NCI-H345 treated with DMSO at 0.1 percent for 48 hours (cell line): Measurements from ENCODE around the gene GCNT4.

Source experiments
- DNase-seq: peaks from one replicate; lab custom pipeline; 2025; ENCODE audit not compliant: unreplicated experiment; lab: John Stamatoyannopoulos, UW

The GCNT4 gene

DNA sequence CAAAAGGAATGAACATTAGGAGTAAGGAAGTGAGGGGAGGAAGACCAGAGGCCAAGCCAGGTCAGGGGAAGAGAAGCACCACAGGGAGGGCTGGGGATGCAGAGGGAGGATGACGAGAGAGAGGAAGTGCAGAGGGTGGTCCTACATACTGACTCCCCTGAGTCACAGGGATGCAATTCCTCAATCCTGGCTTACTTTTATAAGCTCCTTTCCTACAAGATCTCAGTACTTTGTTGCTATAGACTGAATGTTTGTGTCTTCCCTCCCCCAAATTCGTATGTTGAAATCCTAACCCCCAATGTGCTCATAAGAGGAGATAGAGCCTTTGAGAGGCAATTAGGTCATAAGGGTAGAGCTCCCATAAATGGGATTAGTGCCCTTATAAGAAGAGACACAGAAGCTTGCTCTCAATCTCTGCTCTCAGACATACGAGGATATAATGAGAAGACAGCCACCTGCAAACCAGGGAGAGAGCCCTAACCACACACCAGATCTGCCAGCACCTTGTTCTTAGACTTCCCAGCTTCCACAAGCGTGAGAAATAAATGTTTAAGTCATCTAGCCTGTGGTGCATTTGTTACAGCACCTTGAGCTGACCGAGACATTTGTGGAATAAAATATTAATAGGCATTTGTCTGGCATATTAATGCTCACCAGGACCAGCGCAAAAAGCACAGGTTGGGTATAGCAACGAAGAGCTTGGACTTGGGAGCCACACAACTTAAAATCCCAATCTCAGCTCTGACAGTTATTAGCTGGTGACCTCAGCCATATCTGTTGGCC, 33.4 kb downstream of the GCNT4 start:
- no peak for DNase-seq

DNA sequence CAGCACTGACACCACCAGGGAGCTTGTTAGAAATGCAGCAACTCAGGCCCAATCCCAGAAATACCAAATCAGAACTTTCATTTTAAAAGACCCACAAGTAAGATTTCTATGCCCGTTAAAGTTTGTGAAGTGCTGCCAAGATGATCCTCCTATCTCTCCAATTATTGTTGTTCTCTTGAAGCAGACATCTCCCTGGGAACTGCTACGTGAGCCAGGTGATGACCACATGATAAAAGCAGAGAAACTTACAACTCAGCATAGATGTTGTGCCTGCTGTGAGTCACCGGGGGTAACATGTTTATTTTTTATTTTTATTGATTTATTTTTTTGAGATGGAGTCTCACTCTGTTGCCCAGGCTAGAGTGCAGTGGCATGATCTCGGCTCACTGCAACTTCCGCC, 34.4 kb downstream of the GCNT4 start:
- DNase-seq: no peak

DNA sequence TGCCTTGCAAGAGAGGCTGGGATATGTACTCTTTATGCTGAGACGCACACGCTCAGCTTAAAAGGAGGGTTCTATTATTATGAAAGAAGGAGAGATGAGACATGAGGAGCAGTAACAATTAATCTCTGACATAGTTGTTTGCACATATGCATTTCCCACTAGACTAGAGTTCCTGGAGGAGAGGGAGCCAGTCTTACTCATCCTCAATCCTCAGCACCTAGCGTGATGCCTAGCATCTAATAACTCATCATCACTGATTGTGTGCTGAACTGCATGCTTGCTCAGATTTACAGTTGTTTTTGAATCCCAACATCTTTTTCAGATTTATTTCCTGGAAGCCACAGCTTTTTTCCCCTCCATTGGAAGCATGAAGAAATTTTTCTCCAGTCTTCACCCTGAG, 35.5 kb downstream of the GCNT4 start:
- no peak for DNase-seq

DNA sequence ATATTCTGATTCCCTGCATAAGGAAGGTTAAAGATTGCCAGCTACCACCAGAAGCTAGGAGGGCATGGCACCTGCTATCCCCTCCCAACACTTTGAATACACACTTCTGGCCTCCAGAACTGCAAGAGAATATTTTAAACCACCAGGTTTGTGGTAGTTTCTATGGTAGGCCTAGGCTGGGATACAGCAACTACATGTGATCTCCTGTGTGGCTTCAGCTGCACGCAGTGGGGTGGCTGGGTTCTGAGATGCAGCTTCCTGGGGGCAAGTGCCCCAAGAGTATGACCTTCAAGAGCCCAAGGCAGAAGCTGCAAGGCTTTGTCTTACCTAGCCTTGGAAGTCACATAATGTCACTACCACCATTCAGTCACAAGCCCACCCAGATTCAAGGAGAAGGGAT, 39.6 kb downstream of the GCNT4 start:
- no peak for DNase-seq

DNA sequence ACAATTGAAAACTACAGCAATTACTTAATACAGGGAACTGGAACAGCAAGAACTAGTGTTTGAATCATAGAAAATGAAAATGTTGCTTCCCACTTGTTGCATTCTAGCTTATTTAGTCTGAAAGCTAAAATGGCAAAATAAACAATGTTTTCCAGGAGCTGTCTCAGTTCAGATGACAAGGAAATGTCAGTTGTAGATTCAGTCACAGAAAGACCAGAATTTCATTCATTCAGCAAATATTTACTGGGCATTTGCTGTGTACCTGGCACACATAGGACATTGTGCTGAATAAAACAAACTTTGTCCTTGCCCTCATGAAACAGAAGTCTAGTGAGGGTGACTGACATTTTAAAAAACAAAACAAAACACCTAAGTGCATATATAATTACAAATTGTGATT, 41.5 kb downstream of the GCNT4 start:
- DNase-seq: no peak

DNA sequence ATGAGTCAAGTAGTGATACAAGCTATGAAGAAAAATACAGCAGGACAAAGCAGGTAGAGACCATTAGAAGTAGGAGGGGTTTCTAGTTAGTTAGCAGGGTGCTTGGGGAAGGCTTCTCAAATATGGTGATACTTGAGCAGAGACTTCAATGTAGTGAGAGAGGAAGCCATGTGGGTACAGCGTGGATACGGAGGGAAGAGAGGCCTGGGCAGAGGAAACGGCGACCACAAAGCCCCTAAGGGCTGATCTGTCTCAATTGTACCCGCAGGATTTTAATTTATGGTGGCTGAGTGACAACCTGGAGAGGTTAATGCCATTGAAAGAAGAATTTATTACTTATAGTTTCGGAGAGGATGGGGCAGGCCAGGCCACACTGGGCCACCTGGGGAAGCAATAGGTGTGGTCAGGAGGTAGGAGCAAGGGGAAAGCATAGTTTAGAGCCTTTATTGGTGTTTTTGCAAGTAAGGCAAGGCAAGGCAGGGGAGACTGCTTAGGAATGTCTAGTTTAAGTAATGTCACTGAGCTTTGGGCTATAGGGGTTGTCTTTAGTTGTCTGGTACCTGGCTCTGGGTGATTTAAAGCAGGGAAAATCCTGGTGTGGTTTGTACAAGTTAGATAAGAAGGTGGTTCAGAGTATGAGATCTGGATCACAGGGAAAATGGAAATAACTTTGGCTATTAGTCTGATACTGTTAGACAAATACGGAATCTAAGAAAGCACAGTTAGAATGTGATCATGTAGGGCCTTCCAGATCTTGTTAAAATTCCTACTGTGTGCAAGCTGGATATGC, 42.6 kb downstream of the GCNT4 start:
- no peak for DNase-seq

DNA sequence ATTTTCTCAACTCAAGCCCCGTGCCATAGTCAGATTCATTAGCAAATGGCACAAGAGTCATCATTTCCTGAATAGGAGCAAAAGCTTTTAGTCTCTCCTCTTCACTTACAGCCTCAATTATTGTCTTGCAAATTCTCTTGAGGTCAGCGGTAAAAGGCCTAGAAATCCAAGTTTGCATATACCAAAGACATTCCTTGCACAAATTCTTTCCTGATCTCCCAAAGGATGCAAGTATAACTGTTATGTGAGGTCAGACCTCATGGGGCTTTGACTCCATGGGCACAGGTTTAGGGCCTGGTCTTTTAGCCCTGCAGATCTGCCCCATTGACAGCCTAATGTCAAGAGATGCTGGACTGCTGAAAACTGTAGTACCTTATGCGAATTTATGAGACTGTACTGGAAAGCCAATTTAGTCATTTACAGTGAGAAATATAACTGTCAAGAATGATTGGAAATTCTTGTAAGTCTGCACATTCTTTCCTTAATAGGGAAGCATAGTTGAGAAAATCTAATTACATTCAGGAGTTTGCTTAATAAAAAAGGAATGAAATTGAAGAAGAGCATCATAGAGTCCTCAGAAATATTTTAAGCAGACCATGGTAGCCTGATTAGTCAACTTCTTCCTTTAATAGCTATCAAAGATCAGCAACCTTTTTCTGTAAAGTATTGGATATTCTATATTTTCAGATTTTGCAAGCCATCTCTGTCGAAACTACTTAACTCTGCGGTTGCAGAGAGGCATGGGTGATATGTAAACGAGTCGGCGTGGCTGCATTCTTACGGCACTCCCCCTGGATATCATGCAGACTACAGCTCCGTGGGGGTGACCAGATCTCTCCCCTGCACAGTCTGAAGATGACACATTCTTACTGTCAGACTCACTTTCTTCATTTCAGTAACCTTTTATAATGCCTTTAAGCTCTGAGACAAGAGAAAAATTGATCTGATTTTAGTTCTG, 45.2 kb downstream of the GCNT4 start:
- no peak for DNase-seq

DNA sequence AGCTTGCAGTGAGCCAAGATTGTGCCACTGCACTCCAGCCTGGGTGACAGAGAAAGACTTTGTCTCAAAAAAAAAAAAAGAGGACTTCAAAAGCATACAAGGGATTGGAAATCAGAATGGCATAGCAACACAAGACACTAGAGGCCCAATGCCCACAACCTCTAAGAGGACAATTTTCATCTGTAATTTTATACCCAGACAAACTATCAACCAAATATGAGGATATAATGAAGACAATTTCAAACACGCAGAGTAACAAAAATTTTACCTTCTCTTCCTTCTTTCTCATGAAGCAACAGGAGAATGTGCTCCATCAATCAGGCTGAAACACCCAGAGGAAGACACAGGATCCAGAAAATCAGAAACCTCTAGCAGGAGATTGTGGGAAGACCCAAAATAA, 46.8 kb downstream of the GCNT4 start:
- DNase-seq: no peak
